Measurements from ENCODE around the gene URI1.

The URI1 gene

DNA sequence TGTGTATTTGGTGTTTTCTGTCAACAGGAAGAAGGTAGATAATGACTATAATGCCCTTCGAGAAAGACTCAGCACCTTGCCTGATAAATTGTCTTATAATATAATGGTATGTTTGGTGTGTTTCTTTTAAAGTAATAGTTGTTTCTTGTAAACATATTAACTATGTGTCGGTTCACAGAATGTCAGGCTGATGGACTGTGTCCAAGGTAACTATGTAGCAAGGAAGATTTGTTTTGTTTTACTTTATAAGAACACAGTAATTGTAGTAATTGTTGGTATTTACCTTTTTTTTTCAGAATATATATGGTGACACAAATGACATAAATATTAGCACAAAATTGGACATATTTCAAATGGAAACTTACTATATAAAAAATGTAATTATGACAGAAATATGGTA is 43.2 kb downstream of the URI1 start:
- no peak overlapping the region for H2AFZ ChIP-seq (ENCODE audit: low read depth)
- H3K36me3 ChIP-seq (ENCODE audit: insufficient read depth), result no peaks in the 10 kb centered on the region
- H3K4me3 ChIP-seq (IDR thresholded peaks at IDR 0.05; ENCODE audit: insufficient read depth, low read depth, low read length), result no peak overlapping the region
- H3K27ac ChIP-seq, result no peak overlapping the region
- H4K20me1 ChIP-seq (ENCODE audit: insufficient read depth), result peaks cover 7% of the 10 kb centered on the region; the same call in 1 of the 2 replicates
- TF ChIP-seq, protein P1, sequence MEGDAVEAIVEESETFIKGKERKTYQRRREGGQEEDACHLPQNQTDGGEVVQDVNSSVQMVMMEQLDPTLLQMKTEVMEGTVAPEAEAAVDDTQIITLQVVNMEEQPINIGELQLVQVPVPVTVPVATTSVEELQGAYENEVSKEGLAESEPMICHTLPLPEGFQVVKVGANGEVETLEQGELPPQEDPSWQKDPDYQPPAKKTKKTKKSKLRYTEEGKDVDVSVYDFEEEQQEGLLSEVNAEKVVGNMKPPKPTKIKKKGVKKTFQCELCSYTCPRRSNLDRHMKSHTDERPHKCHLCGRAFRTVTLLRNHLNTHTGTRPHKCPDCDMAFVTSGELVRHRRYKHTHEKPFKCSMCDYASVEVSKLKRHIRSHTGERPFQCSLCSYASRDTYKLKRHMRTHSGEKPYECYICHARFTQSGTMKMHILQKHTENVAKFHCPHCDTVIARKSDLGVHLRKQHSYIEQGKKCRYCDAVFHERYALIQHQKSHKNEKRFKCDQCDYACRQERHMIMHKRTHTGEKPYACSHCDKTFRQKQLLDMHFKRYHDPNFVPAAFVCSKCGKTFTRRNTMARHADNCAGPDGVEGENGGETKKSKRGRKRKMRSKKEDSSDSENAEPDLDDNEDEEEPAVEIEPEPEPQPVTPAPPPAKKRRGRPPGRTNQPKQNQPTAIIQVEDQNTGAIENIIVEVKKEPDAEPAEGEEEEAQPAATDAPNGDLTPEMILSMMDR (conservative IDR thresholded peaks at IDR 0.05; ENCODE audit: low read depth, low read length), result no peak
- H3K9ac ChIP-seq, result no peak overlapping the region
- H3K27me3 ChIP-seq (ENCODE audit: insufficient read depth, low read depth), result no peaks in the 10 kb centered on the region
- H3K79me2 ChIP-seq (ENCODE audit: insufficient read depth, low read depth), result peaks cover 45% of the 10 kb centered on the region
- H3K4me2 ChIP-seq, result no peak overlapping the region
- peaks cover 10% of the 10 kb centered on the region for H3K4me1 ChIP-seq (ENCODE audit: low read depth, poor library complexity, severe bottlenecking)

DNA sequence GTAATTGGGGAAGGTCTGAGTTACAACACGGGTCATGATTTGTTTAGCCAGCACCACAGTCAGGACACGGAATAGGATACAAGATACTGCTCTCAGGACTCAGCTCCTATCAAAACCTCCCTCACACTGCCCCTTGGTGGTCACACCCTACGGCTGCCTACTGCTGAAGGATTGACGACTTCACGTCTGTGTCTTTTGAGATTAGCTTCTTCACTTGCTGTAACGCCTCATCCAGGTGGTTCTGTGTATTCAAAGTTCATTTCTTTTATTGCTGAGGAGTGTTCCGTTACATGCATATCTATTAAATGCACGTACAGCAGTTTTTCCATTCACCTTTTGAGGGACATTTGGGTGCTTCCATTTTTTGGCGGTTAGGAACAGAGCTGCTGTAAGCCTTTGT is 46.3 kb downstream of the URI1 start:
- peaks cover 2% of the 10 kb centered on the region for H3K4me1 ChIP-seq (ENCODE audit: low read depth, poor library complexity, severe bottlenecking)
- no peak overlapping the region for H3K9ac ChIP-seq
- no peak overlapping the region for H2AFZ ChIP-seq (ENCODE audit: low read depth)
- TF ChIP-seq, protein P1 (conservative IDR thresholded peaks at IDR 0.05; ENCODE audit: low read depth, low read length), result no peak
- H3K79me2 ChIP-seq (ENCODE audit: insufficient read depth, low read depth), result peaks cover 29% of the 10 kb centered on the region; the same call in 1 of the 2 replicates
- peaks cover 9% of the 10 kb centered on the region; the same call in 1 of the 2 replicates for H3K36me3 ChIP-seq (ENCODE audit: insufficient read depth)
- no peaks in the 10 kb centered on the region for H4K20me1 ChIP-seq (ENCODE audit: insufficient read depth)
- H3K4me2 ChIP-seq, result no peak overlapping the region
- H3K27me3 ChIP-seq (ENCODE audit: insufficient read depth, low read depth), result no peaks in the 10 kb centered on the region
- no peak overlapping the region for H3K4me3 ChIP-seq (IDR thresholded peaks at IDR 0.05; ENCODE audit: insufficient read depth, low read depth, low read length)
- H3K27ac ChIP-seq, result no peak overlapping the region

DNA sequence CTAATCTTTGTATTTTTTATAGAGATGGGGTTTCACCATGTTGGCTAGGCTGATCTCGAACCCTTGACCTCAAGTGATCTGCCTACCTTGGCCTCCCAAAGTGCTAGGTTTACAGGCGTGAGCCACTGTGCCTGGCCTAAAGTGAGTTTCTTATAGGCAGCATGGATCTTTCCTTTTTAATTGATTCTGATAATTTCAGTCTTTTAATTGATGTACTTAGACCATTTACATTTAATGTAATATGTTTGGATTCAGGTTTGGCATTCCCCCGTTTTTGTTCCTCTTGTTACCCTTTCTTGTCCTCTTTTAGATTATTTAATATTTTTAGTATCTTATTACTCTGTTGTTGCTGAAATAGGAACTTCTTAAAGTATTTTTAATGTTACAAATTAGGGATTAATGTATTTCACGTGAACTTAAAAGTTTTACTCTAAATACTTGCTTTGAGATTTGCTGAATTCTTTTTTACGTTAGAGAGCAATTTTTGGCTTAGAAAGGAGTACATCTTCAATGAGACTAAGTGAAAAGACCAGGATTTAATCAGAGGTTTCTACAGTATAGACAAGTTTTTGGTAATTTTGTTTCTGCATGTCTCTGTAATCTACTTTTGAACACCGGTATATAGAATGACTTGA is 50.3 kb downstream of the URI1 start:
- Histone ChIP-seq H3K4me1 (ENCODE audit: low read depth, poor library complexity, severe bottlenecking) (no peaks in the 10 kb centered on the region), H3K36me3 (ENCODE audit: insufficient read depth) (peaks cover 9% of the 10 kb centered on the region; the same call in 1 of the 2 replicates), H2AFZ (ENCODE audit: low read depth) (no peak overlapping the region), H3K4me2 (no peak overlapping the region), H3K27ac (no peak overlapping the region), H3K4me3 (IDR thresholded peaks at IDR 0.05; ENCODE audit: insufficient read depth, low read depth, low read length) (no peak overlapping the region), H3K27me3 (ENCODE audit: insufficient read depth, low read depth) (no peaks in the 10 kb centered on the region), H3K79me2 (ENCODE audit: insufficient read depth, low read depth) (peaks cover 36% of the 10 kb centered on the region), H3K9ac (no peak overlapping the region), H4K20me1 (ENCODE audit: insufficient read depth) (peaks cover under 1% of the 10 kb centered on the region; the same call in 1 of the 2 replicates)
- TF ChIP-seq, protein P1 (conservative IDR thresholded peaks at IDR 0.05; ENCODE audit: low read depth, low read length), result no peak

DNA sequence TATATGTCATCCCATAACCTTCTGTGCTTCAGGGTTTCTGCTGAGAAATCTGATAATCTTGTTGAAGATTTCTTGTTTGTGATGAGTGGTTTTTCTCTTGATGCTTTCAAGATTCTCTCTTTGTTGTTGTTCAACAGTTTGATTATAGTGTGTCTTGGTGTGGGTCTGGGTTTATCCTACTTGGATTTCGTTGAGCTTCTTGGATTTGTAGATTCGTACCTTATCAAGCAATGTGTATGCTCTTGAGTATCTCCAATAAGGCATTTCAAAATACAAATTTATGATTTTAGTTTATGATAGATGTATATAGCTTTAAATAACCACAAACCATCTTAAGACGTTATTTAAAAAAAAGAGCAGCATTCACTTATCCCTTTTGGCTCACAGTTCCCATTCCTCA is 57.5 kb downstream of the URI1 start:
- Histone ChIP-seq H3K4me3 (IDR thresholded peaks at IDR 0.05; ENCODE audit: insufficient read depth, low read depth, low read length) (no peak overlapping the region), H2AFZ (ENCODE audit: low read depth) (no peak overlapping the region), H3K36me3 (ENCODE audit: insufficient read depth) (peaks cover 2% of the 10 kb centered on the region; the same call in 1 of the 2 replicates), H3K4me2 (no peak overlapping the region), H3K27me3 (ENCODE audit: insufficient read depth, low read depth) (no peaks in the 10 kb centered on the region), H3K27ac (no peak overlapping the region), H3K9ac (no peak overlapping the region), H3K79me2 (ENCODE audit: insufficient read depth, low read depth) (peaks cover 49% of the 10 kb centered on the region), H4K20me1 (ENCODE audit: insufficient read depth) (peaks cover 6% of the 10 kb centered on the region; the same call in 1 of the 2 replicates), H3K4me1 (ENCODE audit: low read depth, poor library complexity, severe bottlenecking) (no peaks in the 10 kb centered on the region)
- TF ChIP-seq, protein P1 (conservative IDR thresholded peaks at IDR 0.05; ENCODE audit: low read depth, low read length), result no peak

Measured in KMS-11 (cell line).